SK-N-SH (cell line): ENCODE data around the gene CENPN. TPM values are rescaled to one million over a fixed set of nuclear protein-coding genes. Genes with fewer than 3 reads are reported as not detected.

ENCODE experiments used
- CTCF ChIA-PET: fragments of 300-600, 350-600 bp; formaldehyde crosslinking; extraction: SDS; loops from one replicate; lab custom pipeline; 2021; lab: Yijun Ruan, JAX
- POLR2A ChIA-PET: fragments of 350-600 bp; sonication (Branson Sonifier 250); formaldehyde crosslinking; extraction: SDS; loops from one replicate; lab custom pipeline; 2020; ENCODE audit warnings: antibody characterized with exemption, inconsistent platforms; lab: Yijun Ruan, JAX
- DNase-seq: peaks from one replicate; pipeline ENCODE4 v3.0.0; 2012
- H2AFZ ChIP-seq: fragments of 200-600 bp; sonication (generic); 2 replicates; pipeline ENCODE4 v1.8.1; 2016; ENCODE audit warnings: antibody characterized with exemption, mild to moderate bottlenecking, low read depth
- H3F3A ChIP-seq: fragments of 200-600 bp; sonication (generic); replicated peaks from 2 replicates; pipeline ENCODE3; 2016; ENCODE audit warnings: antibody characterized with exemption, mild to moderate bottlenecking; ENCODE audit not compliant: insufficient read depth
- H3K27ac ChIP-seq, 2 experiments: fragments of 200-500 bp in 1 of 2; fragments of 200-600 bp in 1 of 2; sonication (Bioruptor generic) in 1 of 2; sonication (generic), shearing (Covaris generic) in 1 of 2; 2 replicates each; pipeline versions ENCODE4 v1.5.1 to v1.6.1; 2014 to 2016; ENCODE audit warnings: low read depth in 2 of 2, inconsistent platforms in 1 of 2, low read length in 1 of 2, mild to moderate bottlenecking in 1 of 2, mixed read lengths in 1 of 2
- H3K27me3 ChIP-seq: fragments of 200-600 bp; sonication (generic), shearing (Covaris generic); 2 replicates; pipeline ENCODE4 v1.6.1; 2016; ENCODE audit warnings: mixed run types; ENCODE audit not compliant: insufficient read depth
- H3K36me3 ChIP-seq, 2 experiments: fragments of 200-500 bp in 1 of 2; fragments of 200-600 bp in 1 of 2; sonication (Bioruptor generic) in 1 of 2; sonication (generic) in 1 of 2; replicated peaks in 1 of 2; 2 replicates each; pipeline versions ENCODE3 to v1.5.1; 2014 to 2016; ENCODE audit warnings: low read length in 1 of 2, mild to moderate bottlenecking in 1 of 2; ENCODE audit not compliant: insufficient read depth in 2 of 2, control insufficient read depth in 1 of 2
- H3K4me1 ChIP-seq, 2 experiments: fragments of 200-500 bp in 1 of 2; fragments of 200-600 bp in 1 of 2; sonication (Bioruptor generic) in 1 of 2; sonication (generic), shearing (Covaris generic) in 1 of 2; 2 replicates each; pipeline versions ENCODE4 v1.5.1 to v1.6.1; 2014 to 2016; ENCODE audit warnings: low read depth in 1 of 2, low read length in 1 of 2, mixed run types in 1 of 2; ENCODE audit not compliant: insufficient read depth in 2 of 2, control insufficient read depth in 1 of 2
- H3K4me2 ChIP-seq: fragments of 200-600 bp; sonication (generic), shearing (Covaris generic); 2 replicates; pipeline ENCODE4 v1.6.1; 2017; ENCODE audit warnings: mixed run types
- H3K4me3 ChIP-seq, 2 experiments: fragments of 200-500 bp in 1 of 2; fragments of 200-600 bp in 1 of 2; sonication (Bioruptor generic) in 1 of 2; sonication (generic), shearing (Covaris generic) in 1 of 2; 2 replicates each; pipeline versions ENCODE4 v1.5.1 to v1.8.1; 2014 to 2016; ENCODE audit warnings: low read depth in 2 of 2, inconsistent platforms in 1 of 2, low read length in 1 of 2, mild to moderate bottlenecking in 1 of 2, mixed read lengths in 1 of 2, moderate library complexity in 1 of 2
- H3K79me2 ChIP-seq: fragments of 200-600 bp; sonication (generic); 2 replicates; pipeline ENCODE4 v1.8.1; 2017; ENCODE audit warnings: mild to moderate bottlenecking; ENCODE audit not compliant: insufficient read depth
- H3K9ac ChIP-seq: fragments of 200-600 bp; sonication (generic); 2 replicates; pipeline ENCODE4 v1.6.1; 2017; ENCODE audit warnings: mixed run types
- H3K9me2 ChIP-seq: fragments of 200-600 bp; sonication (generic); 2 replicates; pipeline ENCODE4 v1.6.1; 2017; ENCODE audit warnings: mixed run types
- H3K9me3 ChIP-seq: fragments of 200-600 bp; sonication (generic); 2 replicates; pipeline ENCODE4 v1.6.1; 2017; ENCODE audit warnings: mixed run types, mild to moderate bottlenecking, moderate library complexity
- H4K20me1 ChIP-seq: fragments of 200-600 bp; sonication (generic); 2 replicates; pipeline ENCODE4 v1.6.1; 2017; ENCODE audit warnings: mild to moderate bottlenecking, mixed run types; ENCODE audit not compliant: insufficient read depth
- EP300 ChIP-seq, 2 experiments: IDR thresholded peaks; 2 replicates each; pipeline versions ENCODE4 v1.4.0 to v1.6.1; 2012; ENCODE audit warnings: borderline replicate concordance in 1 of 2, low read depth in 1 of 2, low read length in 1 of 2
- EZH2phosphoT487 ChIP-seq: fragments of 200-600 bp; sonication (generic); IDR thresholded peaks from 2 replicates; pipeline ENCODE4 v1.6.1; 2017; ENCODE audit warnings: low read depth, mixed run types, mild to moderate bottlenecking, antibody characterized with exemption, moderate library complexity, borderline replicate concordance
- FOXM1 ChIP-seq: IDR thresholded peaks from 2 replicates; pipeline ENCODE4 v1.4.0; 2012; ENCODE audit warnings: low read depth, mild to moderate bottlenecking
- GABPA ChIP-seq: IDR thresholded peaks from 2 replicates; pipeline ENCODE4 v1.4.0; 2012; ENCODE audit warnings: low read depth, mild to moderate bottlenecking
- GATA2 ChIP-seq: sonication (generic); formaldehyde crosslinking; IDR thresholded peaks from 2 replicates; pipeline ENCODE4 v1.5.0; 2020; ENCODE audit warnings: mild to moderate bottlenecking, missing genetic modification reagents
- MEF2A ChIP-seq: IDR thresholded peaks from 2 replicates; pipeline ENCODE4 v1.4.0; 2012; ENCODE audit warnings: low read depth, borderline replicate concordance
- NRF1 ChIP-seq: IDR thresholded peaks from 2 replicates; pipeline ENCODE4 v1.6.1; 2012; ENCODE audit warnings: low read depth, mild to moderate bottlenecking, low read length
- RAD21 ChIP-seq: IDR thresholded peaks from 2 replicates; pipeline ENCODE4 v1.6.1; 2012; ENCODE audit warnings: mild to moderate bottlenecking, low read length
- RFX5 ChIP-seq: IDR thresholded peaks from 2 replicates; pipeline ENCODE4 v1.6.1; 2012; ENCODE audit warnings: mild to moderate bottlenecking, improper control_type of control experiment, low read length
- RXRA ChIP-seq: IDR thresholded peaks from 2 replicates; pipeline ENCODE4 v1.4.0; 2012; ENCODE audit warnings: low read depth, mild to moderate bottlenecking, borderline replicate concordance
- SMC3 ChIP-seq: IDR thresholded peaks from 2 replicates; pipeline ENCODE4 v1.6.1; 2012; ENCODE audit warnings: low read depth, low read length, improper control_type of control experiment
- WGBS: methylation state at CpG from one replicate; pipeline ENCODE4 v1.1.6; 2017; ENCODE audit warnings: low lambda C conversion rate; 5-methylcytosine and 5-hydroxymethylcytosine counted together
- polyA plus RNA-seq, 3 experiments: library from polyadenylated mRNA; depleted of rRNA; stranded (reverse); fragments of >200 nt; gene quantifications; 2 replicates each; pipeline ENCODE4 v1.2.3, GENCODE V29; 2012
- TF ChIP-seq, protein P1 (sequence below): IDR thresholded peaks from 2 replicates; pipeline ENCODE4 v1.6.1; 2012; ENCODE audit warnings: mild to moderate bottlenecking, low read depth, low read length, moderate library complexity
- TF ChIP-seq, protein P2 (sequence below): IDR thresholded peaks from 2 replicates; pipeline ENCODE4 v1.4.0; 2012; ENCODE audit warnings: low read depth, borderline replicate concordance
- TF ChIP-seq, protein P3 (sequence below): fragments of 200-600 bp; sonication (generic); IDR thresholded peaks from 2 replicates; pipeline ENCODE4 v1.6.1; 2017; ENCODE audit warnings: antibody characterized with exemption, mild to moderate bottlenecking, moderate library complexity

CENPN gene
- polyA plus RNA-seq, 1 of the 3 experiments (the other 2 are of a cell fraction) = 35.3 TPM

DNA sequence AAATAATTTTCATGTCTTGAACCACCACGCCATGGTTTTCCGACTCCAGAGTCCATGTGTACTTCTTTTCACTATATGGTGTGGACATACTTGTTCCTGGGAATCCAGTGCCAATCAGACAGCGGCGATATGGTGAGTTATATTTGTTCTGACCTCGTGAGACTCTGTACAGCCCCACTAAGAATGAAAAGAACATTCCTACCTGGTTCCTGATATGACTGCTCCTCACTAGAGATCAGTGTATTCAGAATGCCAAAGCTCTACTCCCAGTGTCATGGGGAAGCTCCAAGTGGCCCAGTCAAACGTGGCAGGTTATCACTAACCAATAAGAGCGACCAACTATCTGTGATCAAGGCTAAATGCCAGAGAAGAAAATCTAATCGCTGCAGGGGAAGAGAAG, 64.0 kb downstream of the CENPN start:
- Histone ChIP-seq H3K36me3 (no peaks in the 10 kb centered on the region), H3K27me3 (no peaks in the 10 kb centered on the region), H3K4me2 (no peak overlapping the region), H3F3A (peaks cover 1% of the 10 kb centered on the region), H3K9me2 (no peaks in the 10 kb centered on the region), H3K9me3 (no peaks in the 10 kb centered on the region), H3K4me3 (no peak overlapping the region), H2AFZ (no peak overlapping the region), H3K27ac (no peak overlapping the region), H3K4me1 (no peaks in the 10 kb centered on the region; a peak in 1 of 4 replicates), H4K20me1 (no peaks in the 10 kb centered on the region), H3K79me2 (no peaks in the 10 kb centered on the region), H3K9ac (no peak overlapping the region)
- DNase-seq = no peak
- CTCF ChIA-PET = no interaction called here
- 83% methylated on average over 7 of the region's 8 CpGs for WGBS
- TF ChIP-seq, protein P1, sequence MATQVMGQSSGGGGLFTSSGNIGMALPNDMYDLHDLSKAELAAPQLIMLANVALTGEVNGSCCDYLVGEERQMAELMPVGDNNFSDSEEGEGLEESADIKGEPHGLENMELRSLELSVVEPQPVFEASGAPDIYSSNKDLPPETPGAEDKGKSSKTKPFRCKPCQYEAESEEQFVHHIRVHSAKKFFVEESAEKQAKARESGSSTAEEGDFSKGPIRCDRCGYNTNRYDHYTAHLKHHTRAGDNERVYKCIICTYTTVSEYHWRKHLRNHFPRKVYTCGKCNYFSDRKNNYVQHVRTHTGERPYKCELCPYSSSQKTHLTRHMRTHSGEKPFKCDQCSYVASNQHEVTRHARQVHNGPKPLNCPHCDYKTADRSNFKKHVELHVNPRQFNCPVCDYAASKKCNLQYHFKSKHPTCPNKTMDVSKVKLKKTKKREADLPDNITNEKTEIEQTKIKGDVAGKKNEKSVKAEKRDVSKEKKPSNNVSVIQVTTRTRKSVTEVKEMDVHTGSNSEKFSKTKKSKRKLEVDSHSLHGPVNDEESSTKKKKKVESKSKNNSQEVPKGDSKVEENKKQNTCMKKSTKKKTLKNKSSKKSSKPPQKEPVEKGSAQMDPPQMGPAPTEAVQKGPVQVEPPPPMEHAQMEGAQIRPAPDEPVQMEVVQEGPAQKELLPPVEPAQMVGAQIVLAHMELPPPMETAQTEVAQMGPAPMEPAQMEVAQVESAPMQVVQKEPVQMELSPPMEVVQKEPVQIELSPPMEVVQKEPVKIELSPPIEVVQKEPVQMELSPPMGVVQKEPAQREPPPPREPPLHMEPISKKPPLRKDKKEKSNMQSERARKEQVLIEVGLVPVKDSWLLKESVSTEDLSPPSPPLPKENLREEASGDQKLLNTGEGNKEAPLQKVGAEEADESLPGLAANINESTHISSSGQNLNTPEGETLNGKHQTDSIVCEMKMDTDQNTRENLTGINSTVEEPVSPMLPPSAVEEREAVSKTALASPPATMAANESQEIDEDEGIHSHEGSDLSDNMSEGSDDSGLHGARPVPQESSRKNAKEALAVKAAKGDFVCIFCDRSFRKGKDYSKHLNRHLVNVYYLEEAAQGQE = no peak
- POLR2A ChIA-PET = no interaction called here

DNA sequence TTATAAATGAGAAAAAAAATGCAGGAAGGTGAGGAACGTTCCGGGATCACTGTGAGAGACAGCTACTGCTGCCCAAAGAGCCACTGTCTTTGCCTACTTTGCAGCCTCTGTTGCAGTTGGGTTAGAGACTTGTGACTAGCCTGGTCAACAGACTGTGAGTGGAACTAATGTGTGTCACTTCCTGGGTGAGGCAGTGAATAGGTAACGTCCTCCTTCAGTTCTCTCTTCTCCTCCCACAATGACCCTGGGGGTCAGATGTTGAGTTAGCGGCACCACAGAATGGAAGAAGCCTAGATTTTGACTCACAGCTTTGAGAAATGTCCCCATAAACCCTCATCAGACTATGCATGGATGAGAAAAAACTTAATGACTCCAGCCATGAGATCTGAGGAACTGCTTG, 64.8 kb downstream of the CENPN start:
- H3K79me2 ChIP-seq = no peaks in the 10 kb centered on the region
- H2AFZ ChIP-seq = no peak overlapping the region
- POLR2A ChIA-PET = no interaction called here
- H4K20me1 ChIP-seq = no peaks in the 10 kb centered on the region
- 88% methylated on average over 4 of the region's 4 CpGs for WGBS
- peaks cover 0 to 4% of the 10 kb centered on the region in 2 experiments; a peak in 1 of 4 replicates for H3K4me1 ChIP-seq
- H3K4me2 ChIP-seq = no peak overlapping the region
- no peak overlapping the region for H3K4me3 ChIP-seq
- no peaks in the 10 kb centered on the region for H3K9me3 ChIP-seq
- TF ChIP-seq FOXM1 (no peak), RFX5 (no peak), EZH2phosphoT487 (no peak), GABPA (no peak), RXRA (no peak), SMC3 (no peak), RAD21 (no peak), NRF1 (no peak), GATA2 (CRISPR knock-in tag) (no peak), EP300 (IDR thresholded peaks at IDR 0.05; ENCODE audit: borderline replicate concordance in 1 of 2, low read depth in 1 of 2, low read length in 1 of 2) (no peak), MEF2A (no peak)
- TF ChIP-seq, protein P2, sequence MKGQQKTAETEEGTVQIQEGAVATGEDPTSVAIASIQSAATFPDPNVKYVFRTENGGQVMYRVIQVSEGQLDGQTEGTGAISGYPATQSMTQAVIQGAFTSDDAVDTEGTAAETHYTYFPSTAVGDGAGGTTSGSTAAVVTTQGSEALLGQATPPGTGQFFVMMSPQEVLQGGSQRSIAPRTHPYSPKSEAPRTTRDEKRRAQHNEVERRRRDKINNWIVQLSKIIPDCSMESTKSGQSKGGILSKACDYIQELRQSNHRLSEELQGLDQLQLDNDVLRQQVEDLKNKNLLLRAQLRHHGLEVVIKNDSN = no peak
- TF ChIP-seq, protein P3, sequence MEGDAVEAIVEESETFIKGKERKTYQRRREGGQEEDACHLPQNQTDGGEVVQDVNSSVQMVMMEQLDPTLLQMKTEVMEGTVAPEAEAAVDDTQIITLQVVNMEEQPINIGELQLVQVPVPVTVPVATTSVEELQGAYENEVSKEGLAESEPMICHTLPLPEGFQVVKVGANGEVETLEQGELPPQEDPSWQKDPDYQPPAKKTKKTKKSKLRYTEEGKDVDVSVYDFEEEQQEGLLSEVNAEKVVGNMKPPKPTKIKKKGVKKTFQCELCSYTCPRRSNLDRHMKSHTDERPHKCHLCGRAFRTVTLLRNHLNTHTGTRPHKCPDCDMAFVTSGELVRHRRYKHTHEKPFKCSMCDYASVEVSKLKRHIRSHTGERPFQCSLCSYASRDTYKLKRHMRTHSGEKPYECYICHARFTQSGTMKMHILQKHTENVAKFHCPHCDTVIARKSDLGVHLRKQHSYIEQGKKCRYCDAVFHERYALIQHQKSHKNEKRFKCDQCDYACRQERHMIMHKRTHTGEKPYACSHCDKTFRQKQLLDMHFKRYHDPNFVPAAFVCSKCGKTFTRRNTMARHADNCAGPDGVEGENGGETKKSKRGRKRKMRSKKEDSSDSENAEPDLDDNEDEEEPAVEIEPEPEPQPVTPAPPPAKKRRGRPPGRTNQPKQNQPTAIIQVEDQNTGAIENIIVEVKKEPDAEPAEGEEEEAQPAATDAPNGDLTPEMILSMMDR = no peak
- peaks cover 4% of the 10 kb centered on the region for H3F3A ChIP-seq
- H3K36me3 ChIP-seq = no peaks in the 10 kb centered on the region
- no peaks in the 10 kb centered on the region for H3K27me3 ChIP-seq
- no peak for DNase-seq
- no peaks in the 10 kb centered on the region for H3K9me2 ChIP-seq
- CTCF ChIA-PET = no interaction called here
- H3K9ac ChIP-seq = no peak overlapping the region
- no peak overlapping the region for H3K27ac ChIP-seq
